H9 (cell line): ENCODE results near the gene ZNF609. TPM values are rescaled to one million over a fixed set of nuclear protein-coding genes. Genes with fewer than 3 reads are reported as not detected.

Experiments
- DNase-seq: peaks from one replicate; pipeline ENCODE4 v3.0.0-alpha.2; 2017
- H2AFZ ChIP-seq: one replicate; pipeline ENCODE4 v1.6.1; 2013; ENCODE audit warnings: mild to moderate bottlenecking, low read length, control low read depth, moderate library complexity
- H2AK5ac ChIP-seq: 2 replicates; pipeline ENCODE4 v1.6.1; 2013; ENCODE audit warnings: low read length, control low read depth, mixed read lengths; ENCODE audit not compliant: insufficient read length
- H2BK120ac ChIP-seq: one replicate; pipeline ENCODE4 v1.6.1; 2013; ENCODE audit warnings: low read depth, mild to moderate bottlenecking, low read length, control low read depth, inconsistent platforms; ENCODE audit not compliant: poor library complexity, severe bottlenecking
- H2BK12ac ChIP-seq: 2 replicates; pipeline ENCODE4 v1.6.1; 2013; ENCODE audit warnings: low read length, control low read depth, mixed read lengths, low read depth; ENCODE audit not compliant: insufficient read length
- H2BK15ac ChIP-seq: 2 replicates; pipeline ENCODE4 v1.6.1; 2013; ENCODE audit warnings: low read depth, low read length, control low read depth
- H2BK20ac ChIP-seq: one replicate; pipeline ENCODE4 v1.6.1; 2013; ENCODE audit warnings: low read depth, mild to moderate bottlenecking, low read length, control low read depth, inconsistent platforms; ENCODE audit not compliant: poor library complexity, severe bottlenecking
- H2BK5ac ChIP-seq: 2 replicates; pipeline ENCODE4 v1.6.1; 2013; ENCODE audit warnings: low read length, control low read depth, mixed read lengths; ENCODE audit not compliant: insufficient read length
- H3K14ac ChIP-seq: 2 replicates; pipeline ENCODE4 v1.6.1; 2013; ENCODE audit warnings: low read length, control low read depth; ENCODE audit not compliant: insufficient read depth
- H3K18ac ChIP-seq: 2 replicates; pipeline ENCODE4 v1.6.1; 2013; ENCODE audit warnings: low read depth, mild to moderate bottlenecking, mixed read lengths, low read length, control low read depth; ENCODE audit not compliant: insufficient read length
- H3K23ac ChIP-seq: 2 replicates; pipeline ENCODE4 v1.6.1; 2013; ENCODE audit warnings: low read length, control low read depth, mixed read lengths, low read depth; ENCODE audit not compliant: insufficient read length
- H3K23me2 ChIP-seq: 2 replicates; pipeline ENCODE4 v1.6.1; 2013; ENCODE audit warnings: low read depth, mild to moderate bottlenecking, mixed read lengths, low read length, control low read depth; ENCODE audit not compliant: insufficient read length, poor library complexity, severe bottlenecking
- H3K27ac ChIP-seq: 2 replicates; pipeline ENCODE4 v1.5.1; 2013; ENCODE audit warnings: low read length, control low read depth, mixed read lengths, low read depth; ENCODE audit not compliant: insufficient read length
- H3K27me3 ChIP-seq: 2 replicates; pipeline ENCODE4 v1.6.1; 2013; ENCODE audit warnings: low read length, control low read depth, inconsistent platforms; ENCODE audit not compliant: insufficient read depth
- H3K4ac ChIP-seq: 2 replicates; pipeline ENCODE4 v1.6.1; 2013; ENCODE audit warnings: low read depth, mild to moderate bottlenecking, control low read depth, inconsistent platforms, low read length, moderate library complexity
- H3K4me1 ChIP-seq: 2 replicates; pipeline ENCODE4 v1.6.1; 2013; ENCODE audit warnings: low read length, control low read depth, inconsistent platforms; ENCODE audit not compliant: insufficient read depth
- H3K4me2 ChIP-seq: 2 replicates; pipeline ENCODE4 v1.6.1; 2013; ENCODE audit warnings: low read length, control low read depth, mixed read lengths; ENCODE audit not compliant: insufficient read length, insufficient read depth
- H3K56ac ChIP-seq: 2 replicates; pipeline ENCODE4 v1.6.1; 2013; ENCODE audit warnings: low read depth, mild to moderate bottlenecking, mixed read lengths, low read length, control low read depth; ENCODE audit not compliant: insufficient read length
- H3K79me1 ChIP-seq: 2 replicates; pipeline ENCODE4 v1.6.1; 2013; ENCODE audit warnings: low read depth, mild to moderate bottlenecking, moderate library complexity, low read length, control low read depth, inconsistent platforms; ENCODE audit not compliant: insufficient read depth, poor library complexity, severe bottlenecking
- H3K79me2 ChIP-seq: 2 replicates; pipeline ENCODE4 v1.6.1; 2013; ENCODE audit warnings: low read length, control low read depth, inconsistent platforms; ENCODE audit not compliant: insufficient read depth
- H3K9ac ChIP-seq: 2 replicates; pipeline ENCODE4 v1.6.1; 2013; ENCODE audit warnings: low read length, control low read depth, mixed read lengths; ENCODE audit not compliant: insufficient read length; ENCODE audit errors: extremely low read depth
- H3K9me3 ChIP-seq: one replicate; pipeline ENCODE4 v1.6.1; 2013; ENCODE audit warnings: low read depth, low read length, inconsistent platforms; ENCODE audit not compliant: control insufficient read depth
- H3T11ph ChIP-seq: one replicate; pipeline ENCODE4 v1.6.1; 2013; ENCODE audit warnings: mild to moderate bottlenecking, low read length, control low read depth, inconsistent platforms
- H4K20me1 ChIP-seq: one replicate; pipeline ENCODE4 v1.6.1; 2013; ENCODE audit not compliant: control insufficient read depth, insufficient read length, insufficient read depth
- H4K5ac ChIP-seq: 2 replicates; pipeline ENCODE4 v1.6.1; 2013; ENCODE audit warnings: low read depth, mild to moderate bottlenecking, mixed read lengths, low read length, control low read depth; ENCODE audit not compliant: insufficient read length
- H4K8ac ChIP-seq: replicated peaks from 2 replicates; pipeline ENCODE4 v1.6.1; 2013; ENCODE audit warnings: low read length, control low read depth, mixed read lengths, low read depth; ENCODE audit not compliant: insufficient read length
- H4K91ac ChIP-seq: 2 replicates; pipeline ENCODE4 v1.6.1; 2013; ENCODE audit warnings: low read depth, mild to moderate bottlenecking, moderate library complexity, mixed read lengths, low read length, control low read depth; ENCODE audit not compliant: insufficient read length
- H3K27ac Mint-ChIP-seq, 3 experiments: 2 replicates in 2 of 3; 3 replicates in 1 of 3; pipeline ENCODE4 v1.8.0; 2020 to 2021; ENCODE audit warnings: mixed read lengths in 3 of 3, mild to moderate bottlenecking in 1 of 3, moderate library complexity in 1 of 3
- H3K27me3 Mint-ChIP-seq: 2 replicates; pipeline ENCODE4 v1.8.0; 2021; ENCODE audit warnings: low read depth, mild to moderate bottlenecking, moderate library complexity, mixed read lengths
- H3K36me3 Mint-ChIP-seq, 3 experiments: 2 replicates in 2 of 3; 3 replicates in 1 of 3; pipeline ENCODE4 v1.8.0; 2020 to 2021; ENCODE audit warnings: low read depth in 3 of 3, mixed read lengths in 3 of 3; ENCODE audit not compliant: insufficient read depth in 1 of 3
- H3K4me1 Mint-ChIP-seq, 2 experiments: 2 replicates each; pipeline ENCODE4 v1.8.0; 2020; ENCODE audit warnings: mixed read lengths in 2 of 2
- H3K4me3 Mint-ChIP-seq, 2 experiments: 2 replicates in 1 of 2; 3 replicates in 1 of 2; pipeline ENCODE4 v1.8.0; 2020 to 2021; ENCODE audit warnings: mild to moderate bottlenecking in 2 of 2, mixed read lengths in 2 of 2, moderate library complexity in 1 of 2
- H3K9me3 Mint-ChIP-seq, 2 experiments: 2 replicates in 1 of 2; 3 replicates in 1 of 2; pipeline ENCODE4 v1.8.0; 2020; ENCODE audit warnings: mild to moderate bottlenecking in 2 of 2, mixed read lengths in 2 of 2, moderate library complexity in 1 of 2
- WGBS: extraction: QIAGEN DNeasy Blood & Tissue Kit; methylation state at CpG from one replicate; pipeline ENCODE4 v1.1.7; 2013; ENCODE audit warnings: missing lambda C conversion rate, low lambda C conversion rate, mixed read lengths; ENCODE audit not compliant: insufficient read length; ENCODE audit errors: extremely low coverage; 5-methylcytosine and 5-hydroxymethylcytosine counted together
- total RNA-seq: library from RNA; stranded (reverse); gene quantifications from 2 replicates; pipeline ENCODE4 v1.2.1, GENCODE V29; 2021
- TF ChIP-seq, protein P1 (sequence below): fragments of 200-600 bp; sonication (generic); conservative IDR thresholded peaks from 3 replicates; pipeline ENCODE4 v1.8.0; 2021; ENCODE audit warnings: antibody characterized with exemption, mild to moderate bottlenecking

The ZNF609 gene
- total RNA-seq, 1 experiment from 2014 or later, result 45.3 TPM

DNA sequence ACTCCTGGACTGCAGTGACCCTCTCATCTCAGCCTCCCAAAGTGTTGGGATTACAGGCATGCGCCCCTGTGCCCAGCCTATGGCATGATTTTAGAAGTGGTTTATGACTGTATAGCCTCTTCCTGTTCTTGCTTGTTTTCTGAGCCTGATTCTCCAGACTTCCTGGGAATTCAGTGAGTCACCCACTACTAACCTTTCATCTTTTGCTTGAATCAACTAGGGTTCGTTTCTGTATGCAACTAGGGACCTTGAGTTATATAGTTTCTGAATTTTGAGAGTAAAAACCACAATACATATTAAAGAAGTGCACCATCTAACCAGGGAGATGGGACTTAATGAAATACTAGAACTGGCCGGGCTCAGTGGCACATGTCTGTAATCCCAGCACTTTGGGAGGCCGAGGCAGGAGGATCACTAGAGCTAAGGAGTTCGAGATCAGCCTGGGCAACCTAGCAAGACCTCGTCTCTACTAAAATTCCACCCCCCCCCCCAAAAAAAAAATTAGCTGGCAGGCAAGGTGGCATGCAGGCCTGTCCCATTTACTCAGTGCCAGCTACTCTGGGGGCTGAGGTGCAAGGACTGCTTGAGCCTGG lies 76.0 kb downstream of the ZNF609 start:
- Histone ChIP-seq H4K5ac (no peak overlapping the region), H3T11ph (no peak overlapping the region), H3K9ac (no peak overlapping the region), H2BK20ac (no peak overlapping the region), H4K8ac (no peak overlapping the region), H2BK15ac (no peak overlapping the region), H3K27ac (no peak overlapping the region), H3K23ac (no peak overlapping the region), H3K79me1 (no peaks in the 10 kb centered on the region), H3K79me2 (peaks cover 7% of the 10 kb centered on the region; the same call in 1 of the 2 replicates), H3K23me2 (no peaks in the 10 kb centered on the region), H2AK5ac (no peak overlapping the region), H3K4me1 (no peaks in the 10 kb centered on the region), H2AFZ (no peak overlapping the region), H2BK5ac (no peak overlapping the region), H3K4ac (no peak overlapping the region), H2BK120ac (no peak overlapping the region), H3K9me3 (no peaks in the 10 kb centered on the region), H3K4me2 (no peak overlapping the region), H3K18ac (no peak overlapping the region), H4K20me1 (no peaks in the 10 kb centered on the region), H3K56ac (no peak overlapping the region), H3K27me3 (no peaks in the 10 kb centered on the region), H4K91ac (no peak overlapping the region), H3K14ac (no peak overlapping the region), H2BK12ac (no peak overlapping the region)
- no CpG with 5 or more reads among the region's 6 CpGs for WGBS
- Mint-ChIP-seq H3K4me3 (no peak overlapping the region), H3K27me3 (no peaks in the 10 kb centered on the region; the same call in 1 of the 2 replicates), H3K9me3 (no peaks in the 10 kb centered on the region), H3K36me3 (peaks cover 0 to 3% (median 1%) of the 10 kb centered on the region in 3 experiments; a peak in 4 of 7 replicates), H3K4me1 (peaks cover 4 to 5% of the 10 kb centered on the region in 2 experiments; a peak in 3 of 4 replicates), H3K27ac (peak overlapping the region in 1 of 3 experiments; percentile 18; a peak in 1 of 7 replicates)
- TF ChIP-seq, protein P1, sequence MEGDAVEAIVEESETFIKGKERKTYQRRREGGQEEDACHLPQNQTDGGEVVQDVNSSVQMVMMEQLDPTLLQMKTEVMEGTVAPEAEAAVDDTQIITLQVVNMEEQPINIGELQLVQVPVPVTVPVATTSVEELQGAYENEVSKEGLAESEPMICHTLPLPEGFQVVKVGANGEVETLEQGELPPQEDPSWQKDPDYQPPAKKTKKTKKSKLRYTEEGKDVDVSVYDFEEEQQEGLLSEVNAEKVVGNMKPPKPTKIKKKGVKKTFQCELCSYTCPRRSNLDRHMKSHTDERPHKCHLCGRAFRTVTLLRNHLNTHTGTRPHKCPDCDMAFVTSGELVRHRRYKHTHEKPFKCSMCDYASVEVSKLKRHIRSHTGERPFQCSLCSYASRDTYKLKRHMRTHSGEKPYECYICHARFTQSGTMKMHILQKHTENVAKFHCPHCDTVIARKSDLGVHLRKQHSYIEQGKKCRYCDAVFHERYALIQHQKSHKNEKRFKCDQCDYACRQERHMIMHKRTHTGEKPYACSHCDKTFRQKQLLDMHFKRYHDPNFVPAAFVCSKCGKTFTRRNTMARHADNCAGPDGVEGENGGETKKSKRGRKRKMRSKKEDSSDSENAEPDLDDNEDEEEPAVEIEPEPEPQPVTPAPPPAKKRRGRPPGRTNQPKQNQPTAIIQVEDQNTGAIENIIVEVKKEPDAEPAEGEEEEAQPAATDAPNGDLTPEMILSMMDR, result no peak
- no peak for DNase-seq
